B cell (primary cell): ENCODE results near the gene GABRD. TPM values are rescaled to one million over a fixed set of nuclear protein-coding genes. Genes with fewer than 3 reads are reported as not detected.

Source experiments
- ATAC-seq: fragments of 200-7000 bp; cut with Tn5 transposase; one replicate; pipeline ENCODE4 v1.10.0; 2021; ENCODE audit warnings: low read depth, mild to moderate bottlenecking, moderate number of reproducible peaks, moderate library complexity
- CTCF ChIA-PET: fragments of 350-600 bp; sonication (Branson Sonifier 250); formaldehyde crosslinking; loops from one replicate; lab custom pipeline; 2021; ENCODE audit warnings: antibody characterized with exemption, inconsistent platforms; lab: Charles Lee
- POLR2A ChIA-PET: fragments of 350-600 bp; sonication (Branson Sonifier 250); formaldehyde crosslinking; loops from one replicate; lab custom pipeline; 2021; ENCODE audit warnings: antibody characterized with exemption; lab: Charles Lee
- DNase-seq: peaks from one replicate; pipeline ENCODE4 v3.0.0; 2013
- H2AFZ ChIP-seq: 2 replicates; pipeline ENCODE4 v1.6.1; 2012; ENCODE audit warnings: mild to moderate bottlenecking, low read depth, low read length; ENCODE audit not compliant: insufficient read depth, poor library complexity, severe bottlenecking
- H3K27ac ChIP-seq, 2 donors: 1 replicate in 1 of 2; 2 replicates in 1 of 2; pipeline ENCODE4 v1.5.1; 2012 to 2013; ENCODE audit warnings: low read length in 2 of 2, mild to moderate bottlenecking in 2 of 2, moderate library complexity in 1 of 2
- H3K27me3 ChIP-seq, 4 experiments: fragments of 200-600 bp in 1 of 4; sonication (generic) in 1 of 4; replicated peaks in 1 of 4; 1 replicate in 2 of 4; 2 replicates in 2 of 4; pipeline versions ENCODE4 v1.6.1 to v1.7.0; 2013 to 2016; ENCODE audit warnings: low read length in 3 of 4, mild to moderate bottlenecking in 2 of 4, mixed read lengths in 1 of 4, moderate library complexity in 1 of 4; ENCODE audit not compliant: insufficient read depth in 4 of 4, control insufficient read depth in 3 of 4; ENCODE audit errors: control extremely low read depth in 1 of 4
- H3K36me3 ChIP-seq, 2 experiments: replicated peaks in 1 of 2; 1 replicate in 1 of 2; 2 replicates in 1 of 2; pipeline versions ENCODE4 v1.6.1 to v1.7.1; 2013; ENCODE audit warnings: low read length in 1 of 2; ENCODE audit not compliant: insufficient read depth in 2 of 2, control insufficient read depth in 1 of 2; ENCODE audit errors: control extremely low read depth in 1 of 2, extremely low read depth in 1 of 2
- H3K4me1 ChIP-seq, 2 donors: fragments of 200-600 bp in 1 of 2; sonication (generic) in 1 of 2; 1 replicate in 1 of 2; 2 replicates in 1 of 2; pipeline versions ENCODE4 v1.5.1 to v1.6.1; 2013 to 2017; ENCODE audit warnings: low read length in 2 of 2; ENCODE audit not compliant: control insufficient read depth in 2 of 2, insufficient read depth in 2 of 2
- H3K4me2 ChIP-seq: replicated peaks from 2 replicates; pipeline ENCODE3; 2012; ENCODE audit warnings: mild to moderate bottlenecking, low read depth, low read length; ENCODE audit not compliant: poor library complexity, severe bottlenecking
- H3K4me3 ChIP-seq, 5 experiments: fragments of 200-600 bp in 1 of 5; sonication (generic) in 1 of 5; 1 replicate in 3 of 5; 2 replicates in 2 of 5; pipeline versions ENCODE4 v1.5.1 to v1.7.0; 2011 to 2016; ENCODE audit warnings: low read length in 4 of 5, mild to moderate bottlenecking in 4 of 5, low read depth in 2 of 5, control low read depth in 1 of 5, moderate library complexity in 1 of 5; ENCODE audit not compliant: insufficient read depth in 1 of 5; ENCODE audit errors: control extremely low read depth in 1 of 5, extremely low read depth in 1 of 5
- H3K79me2 ChIP-seq: fragments of 200-600 bp; sonication (generic); one replicate; pipeline ENCODE4 v1.6.0; 2016; ENCODE audit warnings: low read length; ENCODE audit not compliant: control insufficient read depth, insufficient read depth
- H3K9ac ChIP-seq: fragments of 200-600 bp; sonication (generic); 2 replicates; pipeline ENCODE4 v1.6.1; 2017; ENCODE audit warnings: mild to moderate bottlenecking, low read length, moderate library complexity
- H3K9me3 ChIP-seq, 3 donors: one replicate each; pipeline versions ENCODE4 v1.6.1 to v1.7.1; 2013; ENCODE audit warnings: low read length in 2 of 3; ENCODE audit not compliant: control insufficient read depth in 2 of 3, insufficient read depth in 1 of 3; ENCODE audit errors: control extremely low read depth in 1 of 3
- H4K20me1 ChIP-seq: 2 replicates; pipeline ENCODE4 v1.6.0; 2012; ENCODE audit warnings: mild to moderate bottlenecking, low read length; ENCODE audit not compliant: insufficient read depth, control insufficient read depth, poor library complexity, severe bottlenecking
- H3K27ac Mint-ChIP-seq: one replicate; pipeline ENCODE4 v1.8.0; 2021; ENCODE audit warnings: mixed read lengths
- H3K27me3 Mint-ChIP-seq: one replicate; pipeline ENCODE4 v1.8.0; 2021; ENCODE audit warnings: mixed read lengths
- H3K4me1 Mint-ChIP-seq: one replicate; pipeline ENCODE4 v1.8.0; 2021; ENCODE audit warnings: mixed read lengths
- H3K4me3 Mint-ChIP-seq: one replicate; pipeline ENCODE4 v1.8.0; 2021; ENCODE audit warnings: mixed read lengths
- H3K9me3 Mint-ChIP-seq: one replicate; pipeline ENCODE4 v1.8.0; 2022; ENCODE audit warnings: mixed read lengths; ENCODE audit not compliant: insufficient read depth
- CTCF ChIP-seq: fragments of 200-600 bp; IDR thresholded peaks from one replicate; pipeline ENCODE4 v1.8.0; 2022; ENCODE audit warnings: antibody characterized with exemption, mild to moderate bottlenecking
- EZH2 ChIP-seq: IDR thresholded peaks from 2 replicates; pipeline ENCODE4 v1.6.1; 2012; ENCODE audit warnings: borderline replicate concordance, low read depth, mild to moderate bottlenecking, moderate library complexity, low read length; ENCODE audit not compliant: insufficient read depth, poor library complexity, severe bottlenecking
- WGBS: methylation state at CpG from one replicate; pipeline ENCODE4 v1.1.5; 2013; ENCODE audit warnings: missing lambda C conversion rate; ENCODE audit not compliant: insufficient coverage; 5-methylcytosine and 5-hydroxymethylcytosine counted together
- intact Hi-C: fragments of 100-400 bp; cut with micrococcal nuclease; formaldehyde crosslinking; loops from one replicate; pipeline ENCODE4 v1.10.0; 2022
- polyA plus RNA-seq: library from polyadenylated mRNA; depleted of rRNA; stranded (reverse); fragments of >200 nt; gene quantifications from 2 replicates; pipeline ENCODE4 v1.2.3, GENCODE V29; 2012
- total RNA-seq, 2 donors: library from RNA; stranded (reverse); fragments of 120-200 nt in 1 of 2; gene quantifications; 1 replicate in 1 of 2; 2 replicates in 1 of 2; pipeline versions ENCODE4 v1.2.3 to v1.2.4, GENCODE V29; 2013 to 2022

Gene GABRD
- total and polyA plus RNA-seq, 2 donors (not counting 1 experiment from before 2014, with no cell fraction given): not detected

DNA sequence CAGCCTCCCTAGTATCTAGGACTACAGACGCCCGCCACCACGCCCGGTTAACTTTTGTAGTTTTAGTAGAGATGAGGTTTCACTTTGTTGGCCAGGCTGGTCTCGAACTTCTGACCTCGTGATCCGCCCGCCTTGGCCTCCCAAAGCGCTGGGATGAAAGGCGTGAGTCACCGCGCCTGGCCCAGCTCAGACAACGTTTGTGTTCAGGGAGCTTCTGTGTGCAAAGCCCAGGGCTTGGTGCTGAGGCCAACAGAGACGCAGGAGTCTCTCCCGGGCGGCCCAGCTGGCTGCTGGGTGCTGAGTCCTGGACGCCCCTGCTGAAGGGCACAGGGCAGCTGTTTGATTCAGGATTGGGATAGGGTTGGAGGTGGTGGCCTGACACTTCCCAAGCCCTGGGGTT is 34.1 kb downstream of the GABRD start:
- ATAC-seq (no peak), DNase-seq (no peak)
- Histone ChIP-seq H3K4me3 (no peak overlapping the region), H3K36me3 (peaks cover 0 to 16% of the 10 kb centered on the region in 2 experiments), H2AFZ (no peak overlapping the region), H3K9ac (no peak overlapping the region), H3K79me2 (peaks cover 25% of the 10 kb centered on the region), H3K4me2 (no peak overlapping the region), H3K4me1 (peaks cover 15 to 20% of the 10 kb centered on the region in 2 donors), H3K9me3 (no peaks in the 10 kb centered on the region), H4K20me1 (peaks cover 16% of the 10 kb centered on the region), H3K27ac (no peak overlapping the region), H3K27me3 (peaks cover 0 to 4% (median 2%) of the 10 kb centered on the region in 4 experiments)
- intact Hi-C loops: no loop called here
- Mint-ChIP-seq H3K27ac (peak overlapping the region; percentile 64), H3K9me3 (no peaks in the 10 kb centered on the region), H3K27me3 (peaks cover 2% of the 10 kb centered on the region), H3K4me1 (peaks cover 22% of the 10 kb centered on the region), H3K4me3 (no peak overlapping the region)
- WGBS: 86% methylated on average over 15 of the region's 17 CpGs
- ChIA-PET CTCF (interaction anchor here (1.7 kb wide), 1 partner anchor 8 kb away, joined by 10 read pairs; no protein-coding TSS in a partner anchor), POLR2A (no interaction called here)
- no peak for TF ChIP-seq EZH2
- no peak for TF ChIP-seq CTCF

- peaks cover 20% of the 10 kb centered on the region for H3K79me2 ChIP-seq
- intact Hi-C loops: no loop called here
- Mint-ChIP-seq H3K9me3 (no peaks in the 10 kb centered on the region), H3K27ac (no peak overlapping the region), H3K4me1 (peaks cover 18% of the 10 kb centered on the region), H3K27me3 (no peaks in the 10 kb centered on the region), H3K4me3 (peak overlapping the region; percentile 49)
- H3K27ac ChIP-seq: no peak overlapping the region
- ATAC-seq (no peak), DNase-seq (no peak)
- no peak overlapping the region for H3K4me3 ChIP-seq
- ChIA-PET CTCF (interaction anchor here (1.1 to 1.7 kb wide), 2 partner anchors 9 to 58 kb away, joined by 3 to 10 read pairs; no protein-coding TSS in a partner anchor), POLR2A (no interaction called here)
- TF ChIP-seq CTCF: no peak
- TF ChIP-seq EZH2: no peak
- no peak overlapping the region for H3K4me2 ChIP-seq
- H3K9ac ChIP-seq: no peak overlapping the region
- no peak overlapping the region for H2AFZ ChIP-seq
- peaks cover 0 to 16% of the 10 kb centered on the region in 2 experiments for H3K36me3 ChIP-seq
- H4K20me1 ChIP-seq: peaks cover 16% of the 10 kb centered on the region
- WGBS: 95% methylated on average over 7 of the region's 12 CpGs
- peaks cover 15 to 20% of the 10 kb centered on the region in 2 donors for H3K4me1 ChIP-seq
- H3K9me3 ChIP-seq: no peaks in the 10 kb centered on the region
- H3K27me3 ChIP-seq: no peaks in the 10 kb centered on the region
These were observed 34.7 kb downstream of the GABRD start for GRCh38 chr1:2053784-2054376.
